ENCODE results near the gene SEC14L5. TPM values are rescaled to one million over a fixed set of nuclear protein-coding genes. Genes with fewer than 3 reads are reported as not detected.

The SEC14L5 gene
- total RNA-seq, 1 donor from 2014 or later: not detected

DNA sequence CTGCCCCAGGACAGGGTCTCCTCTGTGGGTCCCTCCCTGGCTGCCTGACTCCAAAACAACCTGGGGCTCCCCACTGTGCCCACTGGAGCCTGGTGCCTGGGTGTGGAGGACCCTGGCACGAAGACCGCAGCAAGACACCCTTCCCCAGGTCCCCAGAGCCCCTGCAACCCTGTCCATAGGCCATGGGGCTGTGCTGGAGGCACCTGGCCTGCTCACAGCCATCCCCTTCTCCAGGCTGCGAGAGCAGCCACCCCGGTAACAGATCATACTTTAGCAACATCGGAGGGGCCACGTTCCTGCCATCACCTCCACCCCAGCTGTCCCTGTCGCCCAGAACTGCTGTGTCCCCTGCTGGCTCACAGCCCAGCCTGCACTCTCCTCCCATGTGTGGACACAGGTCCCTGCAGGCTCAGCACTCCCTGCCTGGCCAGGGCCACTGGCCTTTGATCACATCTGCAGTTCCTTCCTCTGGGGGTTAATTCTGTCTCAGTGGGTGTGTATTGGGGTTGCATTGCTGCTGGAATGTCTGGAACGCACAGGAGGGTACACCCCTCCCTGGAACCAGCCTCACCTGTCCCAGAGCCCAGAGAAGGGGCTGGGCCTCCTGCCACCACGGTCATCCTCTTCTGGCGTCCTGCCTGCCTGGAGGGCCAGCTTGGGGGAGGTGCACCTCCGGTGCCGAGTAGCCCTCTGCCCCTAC lies 33.4 kb upstream of the SEC14L5 start:
- Mint-ChIP-seq H3K27me3 (ENCODE audit: unreplicated experiment) (peaks cover 2% of the 10 kb centered on the region), H3K4me3 (ENCODE audit: unreplicated experiment) (no peak overlapping the region), H3K27ac (ENCODE audit: unreplicated experiment) (no peak overlapping the region), H3K4me1 (ENCODE audit: unreplicated experiment) (peaks cover 10% of the 10 kb centered on the region), H3K36me3 (ENCODE audit: unreplicated experiment) (peaks cover 6% of the 10 kb centered on the region), H3K9me3 (ENCODE audit: unreplicated experiment) (peaks cover 6% of the 10 kb centered on the region)
- TF ChIP-seq, protein P1, sequence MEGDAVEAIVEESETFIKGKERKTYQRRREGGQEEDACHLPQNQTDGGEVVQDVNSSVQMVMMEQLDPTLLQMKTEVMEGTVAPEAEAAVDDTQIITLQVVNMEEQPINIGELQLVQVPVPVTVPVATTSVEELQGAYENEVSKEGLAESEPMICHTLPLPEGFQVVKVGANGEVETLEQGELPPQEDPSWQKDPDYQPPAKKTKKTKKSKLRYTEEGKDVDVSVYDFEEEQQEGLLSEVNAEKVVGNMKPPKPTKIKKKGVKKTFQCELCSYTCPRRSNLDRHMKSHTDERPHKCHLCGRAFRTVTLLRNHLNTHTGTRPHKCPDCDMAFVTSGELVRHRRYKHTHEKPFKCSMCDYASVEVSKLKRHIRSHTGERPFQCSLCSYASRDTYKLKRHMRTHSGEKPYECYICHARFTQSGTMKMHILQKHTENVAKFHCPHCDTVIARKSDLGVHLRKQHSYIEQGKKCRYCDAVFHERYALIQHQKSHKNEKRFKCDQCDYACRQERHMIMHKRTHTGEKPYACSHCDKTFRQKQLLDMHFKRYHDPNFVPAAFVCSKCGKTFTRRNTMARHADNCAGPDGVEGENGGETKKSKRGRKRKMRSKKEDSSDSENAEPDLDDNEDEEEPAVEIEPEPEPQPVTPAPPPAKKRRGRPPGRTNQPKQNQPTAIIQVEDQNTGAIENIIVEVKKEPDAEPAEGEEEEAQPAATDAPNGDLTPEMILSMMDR (IDR thresholded peaks at IDR 0.05): no peak
- DNase-seq (ENCODE audit: extremely low spot score, unreplicated experiment): no peak

DNA sequence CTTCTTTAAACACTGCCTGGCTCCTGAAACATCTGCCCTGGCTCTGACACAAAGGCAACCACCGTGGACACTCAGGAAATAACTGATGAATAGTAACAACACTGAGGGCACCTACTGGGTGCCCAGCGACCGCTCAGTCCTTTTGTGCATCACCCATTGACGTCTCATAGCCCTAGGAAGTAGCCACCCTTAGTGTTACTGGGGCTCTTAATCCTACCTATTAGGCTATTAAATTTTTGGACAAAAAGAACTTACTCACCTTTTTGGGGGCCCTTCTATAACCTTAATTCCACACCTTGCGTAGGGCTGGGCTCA lies 32.9 kb upstream of the SEC14L5 start:
- Mint-ChIP-seq H3K4me3 (ENCODE audit: unreplicated experiment) (no peak overlapping the region), H3K4me1 (ENCODE audit: unreplicated experiment) (peaks cover 10% of the 10 kb centered on the region), H3K9me3 (ENCODE audit: unreplicated experiment) (peaks cover 6% of the 10 kb centered on the region), H3K27me3 (ENCODE audit: unreplicated experiment) (peaks cover 6% of the 10 kb centered on the region), H3K27ac (ENCODE audit: unreplicated experiment) (no peak overlapping the region), H3K36me3 (ENCODE audit: unreplicated experiment) (peaks cover 6% of the 10 kb centered on the region)
- TF ChIP-seq, protein P1 (IDR thresholded peaks at IDR 0.05): no peak
- no peak for DNase-seq (ENCODE audit: extremely low spot score, unreplicated experiment)

DNA sequence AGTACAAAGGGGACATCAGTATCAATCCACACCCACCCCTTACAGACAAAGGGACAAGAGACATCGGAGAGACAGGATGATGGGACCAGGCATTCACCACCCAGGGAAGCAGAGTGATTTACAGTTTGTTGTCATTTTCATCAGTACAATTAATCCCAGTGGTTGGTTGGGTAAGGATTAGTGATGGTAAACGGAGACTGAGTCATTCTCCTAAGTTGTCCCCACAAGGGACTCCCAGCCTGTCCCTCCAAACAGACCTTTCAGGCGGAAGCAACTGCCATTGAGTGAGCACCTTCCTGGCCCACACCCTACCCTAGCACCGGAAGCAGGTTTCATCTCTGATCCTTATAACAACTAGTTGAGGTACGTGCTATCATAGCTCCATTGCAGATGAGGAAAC lies 32.3 kb upstream of the SEC14L5 start:
- H3K27ac Mint-ChIP-seq (ENCODE audit: unreplicated experiment): no peak overlapping the region
- peaks cover 10% of the 10 kb centered on the region for H3K27me3 Mint-ChIP-seq (ENCODE audit: unreplicated experiment)
- peaks cover 6% of the 10 kb centered on the region for H3K9me3 Mint-ChIP-seq (ENCODE audit: unreplicated experiment)
- H3K4me1 Mint-ChIP-seq (ENCODE audit: unreplicated experiment): peaks cover 10% of the 10 kb centered on the region
- H3K36me3 Mint-ChIP-seq (ENCODE audit: unreplicated experiment): peaks cover 6% of the 10 kb centered on the region
- no peak overlapping the region for H3K4me3 Mint-ChIP-seq (ENCODE audit: unreplicated experiment)
- DNase-seq (ENCODE audit: extremely low spot score, unreplicated experiment): no peak
- TF ChIP-seq, protein P1 (IDR thresholded peaks at IDR 0.05): no peak

DNA sequence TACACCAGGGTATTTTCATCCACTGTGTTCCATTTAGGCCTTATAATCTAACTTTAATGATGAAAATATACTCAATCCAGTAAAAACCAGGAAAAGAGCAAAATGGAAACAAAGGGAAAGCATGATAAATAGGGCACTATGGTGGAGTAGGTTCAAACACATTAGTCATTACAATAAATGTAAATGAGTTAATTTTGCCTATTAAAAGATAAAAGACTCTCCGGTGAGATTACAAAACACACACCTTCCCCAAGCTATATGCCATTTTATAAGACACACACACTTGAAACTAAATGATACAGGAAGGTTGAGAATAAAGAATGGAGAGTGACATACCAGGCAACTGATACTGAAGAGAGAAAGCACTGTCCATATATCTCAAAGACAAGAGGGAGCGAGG lies 31.2 kb upstream of the SEC14L5 start:
- peaks cover 11% of the 10 kb centered on the region for H3K27me3 Mint-ChIP-seq (ENCODE audit: unreplicated experiment)
- peaks cover 10% of the 10 kb centered on the region for H3K4me1 Mint-ChIP-seq (ENCODE audit: unreplicated experiment)
- no peak for DNase-seq (ENCODE audit: extremely low spot score, unreplicated experiment)
- no peak overlapping the region for H3K4me3 Mint-ChIP-seq (ENCODE audit: unreplicated experiment)
- peaks cover 6% of the 10 kb centered on the region for H3K36me3 Mint-ChIP-seq (ENCODE audit: unreplicated experiment)
- H3K9me3 Mint-ChIP-seq (ENCODE audit: unreplicated experiment): peaks cover 6% of the 10 kb centered on the region
- TF ChIP-seq, protein P1 (IDR thresholded peaks at IDR 0.05): no peak
- no peak overlapping the region for H3K27ac Mint-ChIP-seq (ENCODE audit: unreplicated experiment)

DNA sequence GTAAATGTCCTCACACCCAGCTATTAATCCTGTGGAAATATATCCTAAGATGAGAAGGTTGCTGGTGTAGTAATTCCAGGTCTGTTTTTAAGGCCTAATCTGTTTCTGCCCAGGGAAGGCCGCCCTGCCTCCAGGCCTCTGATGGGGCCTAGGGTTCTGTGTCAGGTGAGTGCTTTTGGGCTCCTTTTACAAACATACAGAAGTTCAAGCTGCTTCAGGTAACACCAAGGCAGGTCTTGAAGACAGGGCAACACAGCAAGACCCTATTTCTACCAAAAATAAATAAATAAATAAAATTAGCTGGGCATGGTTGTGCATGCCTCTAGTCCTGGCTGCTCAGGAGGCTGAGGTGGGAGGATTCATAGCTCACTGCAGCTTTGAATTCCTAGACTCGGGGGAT lies 30.5 kb upstream of the SEC14L5 start:
- DNase-seq (ENCODE audit: extremely low spot score, unreplicated experiment): no peak
- TF ChIP-seq, protein P1 (IDR thresholded peaks at IDR 0.05): no peak
- H3K27ac Mint-ChIP-seq (ENCODE audit: unreplicated experiment): no peak overlapping the region
- no peak overlapping the region for H3K4me3 Mint-ChIP-seq (ENCODE audit: unreplicated experiment)
- peaks cover 10% of the 10 kb centered on the region for H3K4me1 Mint-ChIP-seq (ENCODE audit: unreplicated experiment)
- peaks cover 6% of the 10 kb centered on the region for H3K36me3 Mint-ChIP-seq (ENCODE audit: unreplicated experiment)
- peaks cover 11% of the 10 kb centered on the region for H3K27me3 Mint-ChIP-seq (ENCODE audit: unreplicated experiment)
- H3K9me3 Mint-ChIP-seq (ENCODE audit: unreplicated experiment): peaks cover 6% of the 10 kb centered on the region

Data from osteocyte (in vitro differentiated cells).